HEK293T (cell line): ENCODE measurements around the gene PCDHGA12.

Experiments used
- ARNT ChIP-seq: fragments of 450-650 bp; IDR thresholded peaks from 2 replicates; pipeline ENCODE4 v1.6.1; 2017; ENCODE audit warnings: mild to moderate bottlenecking
- BHLHE40 ChIP-seq: fragments of 450-650 bp; IDR thresholded peaks from 2 replicates; pipeline ENCODE4 v1.6.1; 2016; ENCODE audit warnings: mild to moderate bottlenecking, moderate library complexity, borderline replicate concordance
- FOXA1 ChIP-seq: fragments of 450-650 bp; IDR thresholded peaks from 2 replicates; pipeline ENCODE4 v1.6.1; 2016; ENCODE audit warnings: mild to moderate bottlenecking
- FOXK2 ChIP-seq: fragments of 450-650 bp; IDR thresholded peaks from 2 replicates; pipeline ENCODE4 v1.6.1; 2016; ENCODE audit warnings: mild to moderate bottlenecking
- FOXM1 ChIP-seq: fragments of 450-650 bp; IDR thresholded peaks from 2 replicates; pipeline ENCODE4 v1.6.1; 2017; ENCODE audit warnings: mild to moderate bottlenecking, borderline replicate concordance
- HDGF ChIP-seq: fragments of 450-650 bp; IDR thresholded peaks from 2 replicates; pipeline ENCODE4 v1.6.1; 2017; ENCODE audit warnings: antibody characterized with exemption, borderline replicate concordance
- LEF1 ChIP-seq: fragments of 450-650 bp; IDR thresholded peaks from 2 replicates; pipeline ENCODE4 v1.6.1; 2017; ENCODE audit warnings: mild to moderate bottlenecking, borderline replicate concordance
- NFRKB ChIP-seq: fragments of 450-650 bp; IDR thresholded peaks from 2 replicates; pipeline ENCODE4 v1.6.1; 2016; ENCODE audit warnings: mild to moderate bottlenecking, moderate library complexity
- SP1 ChIP-seq: fragments of 450-650 bp; IDR thresholded peaks from 2 replicates; pipeline ENCODE4 v1.6.1; 2017
- SUZ12 ChIP-seq: fragments of 450-650 bp; IDR thresholded peaks from 2 replicates; pipeline ENCODE4 v1.6.1; 2016; ENCODE audit warnings: mild to moderate bottlenecking
- TARDBP ChIP-seq: fragments of 450-650 bp; IDR thresholded peaks from 2 replicates; pipeline ENCODE4 v1.6.1; 2016
- ZNF384 ChIP-seq: fragments of 450-650 bp; IDR thresholded peaks from 2 replicates; pipeline ENCODE4 v1.6.1; 2016
- TF ChIP-seq, protein P1 (sequence below): fragments of 450-650 bp; IDR thresholded peaks from 2 replicates; pipeline ENCODE4 v1.6.1; 2016

DNA sequence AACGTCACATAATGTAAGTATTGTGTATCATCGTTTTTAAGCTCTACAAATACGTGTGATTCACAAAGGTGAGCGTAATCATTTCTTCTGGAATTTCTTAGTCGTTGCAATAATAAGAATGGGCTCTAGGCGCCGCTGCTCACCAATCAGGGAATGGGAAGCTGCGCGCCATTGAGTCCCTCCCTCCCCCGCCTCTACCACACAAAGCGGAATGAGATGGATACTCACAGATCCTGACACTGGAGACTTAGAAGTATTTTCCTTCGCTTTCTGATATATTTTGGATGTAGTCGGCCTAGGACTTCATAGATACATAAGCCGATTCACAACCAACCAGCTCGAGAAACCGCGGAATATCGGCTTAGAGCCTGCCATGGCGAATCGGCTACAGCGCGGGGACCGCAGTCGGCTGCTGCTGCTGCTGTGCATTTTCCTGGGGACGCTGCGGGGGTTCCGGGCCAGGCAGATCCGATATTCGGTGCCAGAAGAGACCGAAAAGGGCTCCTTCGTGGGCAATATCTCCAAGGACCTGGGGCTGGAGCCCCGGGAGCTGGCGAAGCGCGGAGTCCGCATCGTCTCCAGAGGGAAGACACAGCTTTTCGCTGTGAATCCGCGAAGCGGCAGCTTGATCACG lies 9.3 kb upstream of the PCDHGA12 start, which contains the start of gene PCDHGA11:
- no peak for TF ChIP-seq SP1
- TF ChIP-seq FOXK2, result no peak
- no peak for TF ChIP-seq FOXA1
- TF ChIP-seq ZNF384, result no peak
- no peak for TF ChIP-seq HDGF
- no peak for TF ChIP-seq LEF1
- no peak for TF ChIP-seq SUZ12
- TF ChIP-seq, protein P1, sequence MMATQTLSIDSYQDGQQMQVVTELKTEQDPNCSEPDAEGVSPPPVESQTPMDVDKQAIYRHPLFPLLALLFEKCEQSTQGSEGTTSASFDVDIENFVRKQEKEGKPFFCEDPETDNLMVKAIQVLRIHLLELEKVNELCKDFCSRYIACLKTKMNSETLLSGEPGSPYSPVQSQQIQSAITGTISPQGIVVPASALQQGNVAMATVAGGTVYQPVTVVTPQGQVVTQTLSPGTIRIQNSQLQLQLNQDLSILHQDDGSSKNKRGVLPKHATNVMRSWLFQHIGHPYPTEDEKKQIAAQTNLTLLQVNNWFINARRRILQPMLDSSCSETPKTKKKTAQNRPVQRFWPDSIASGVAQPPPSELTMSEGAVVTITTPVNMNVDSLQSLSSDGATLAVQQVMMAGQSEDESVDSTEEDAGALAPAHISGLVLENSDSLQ, result no peak
- no peak for TF ChIP-seq TARDBP
- TF ChIP-seq ARNT, result no peak
- TF ChIP-seq FOXM1, result no peak
- no peak for TF ChIP-seq NFRKB
- TF ChIP-seq BHLHE40, result no peak
